Common myeloid progenitor, CD34-positive (primary cell): ENCODE data around the gene CAMP.
"Not testable (repeated sequence)": the region's sequence is repeated elsewhere in the genome, so short reads cannot be mapped to it uniquely, and the experiment has no call there.

Experiments used
- CTCF ChIA-PET: fragments of 350-600 bp; sonication (Branson Sonifier 250); formaldehyde crosslinking; loops from one replicate; lab custom pipeline; 2021; ENCODE audit warnings: antibody characterized with exemption; lab: Charles Lee
- POLR2A ChIA-PET: fragments of 350-600 bp; sonication (Branson Sonifier 250); formaldehyde crosslinking; loops from one replicate; lab custom pipeline; 2021; ENCODE audit warnings: antibody characterized with exemption; lab: Charles Lee
- DNase-seq, 3 donors: peaks; one replicate each; pipeline versions ENCODE4 v3.0.0 to v3.0.0-alpha.2; 2013
- H3K27ac ChIP-seq, 2 experiments: 1 replicate in 1 of 2; 2 replicates in 1 of 2; pipeline ENCODE4 v1.7.0; 2013; ENCODE audit warnings: inconsistent platforms in 2 of 2, low read length in 2 of 2, mild to moderate bottlenecking in 2 of 2, low read depth in 1 of 2, moderate library complexity in 1 of 2; ENCODE audit not compliant: severe bottlenecking in 2 of 2, insufficient read depth in 1 of 2, poor library complexity in 1 of 2
- H3K27me3 ChIP-seq, 5 experiments: replicated peaks in 2 of 5; 1 replicate in 3 of 5; 2 replicates in 2 of 5; pipeline versions ENCODE4 v1.6.1 to v1.7.0; 2013; ENCODE audit warnings: low read length in 4 of 5, mild to moderate bottlenecking in 2 of 5, moderate library complexity in 2 of 5, inconsistent platforms in 1 of 5; ENCODE audit not compliant: insufficient read depth in 5 of 5, control insufficient read depth in 4 of 5
- H3K36me3 ChIP-seq, 4 experiments: 1 replicate in 2 of 4; 2 replicates in 2 of 4; pipeline versions ENCODE4 v1.6.1 to v1.7.0; 2013; ENCODE audit warnings: low read length in 3 of 4, control low read depth in 1 of 4, mild to moderate bottlenecking in 1 of 4; ENCODE audit not compliant: control insufficient read depth in 4 of 4, insufficient read depth in 4 of 4
- H3K4me1 ChIP-seq, 4 experiments: 1 replicate in 3 of 4; 2 replicates in 1 of 4; pipeline versions ENCODE4 v1.6.1 to v1.7.1; 2013; ENCODE audit warnings: low read length in 3 of 4, mild to moderate bottlenecking in 3 of 4, control low read depth in 1 of 4, inconsistent platforms in 1 of 4, moderate library complexity in 1 of 4; ENCODE audit not compliant: control insufficient read depth in 4 of 4, insufficient read depth in 4 of 4; ENCODE audit errors: control extremely low read depth in 1 of 4
- H3K4me3 ChIP-seq, 7 experiments: 1 replicate in 4 of 7; 2 replicates in 3 of 7; pipeline versions ENCODE4 v1.5.1 to v1.7.0; 2013; ENCODE audit warnings: mild to moderate bottlenecking in 7 of 7, low read length in 6 of 7, moderate library complexity in 6 of 7, inconsistent platforms in 2 of 7, low read depth in 2 of 7, control low read depth in 1 of 7; ENCODE audit not compliant: insufficient read depth in 4 of 7, control insufficient read depth in 1 of 7; ENCODE audit errors: extremely low read depth in 1 of 7
- H3K9me3 ChIP-seq, 5 experiments: 1 replicate in 4 of 5; 2 replicates in 1 of 5; pipeline versions ENCODE4 v1.6.1 to v1.7.1; 2013; ENCODE audit warnings: low read length in 4 of 5, mild to moderate bottlenecking in 2 of 5, inconsistent platforms in 1 of 5, low read depth in 1 of 5, moderate library complexity in 1 of 5; ENCODE audit not compliant: control insufficient read depth in 4 of 5, insufficient read depth in 2 of 5; ENCODE audit errors: control extremely low read depth in 1 of 5
- WGBS: methylation state at CpG from one replicate; pipeline ENCODE4 v1.1.5; 2013; ENCODE audit not compliant: insufficient coverage; 5-methylcytosine and 5-hydroxymethylcytosine counted together

CAMP gene

GRCh38 chr3:48268381-48268935, 45.2 kb downstream of the CAMP start:
- POLR2A ChIA-PET, result interaction anchor here (0.6 kb wide), 1 partner anchor 176 kb away, joined by 3 read pairs; no protein-coding TSS in a partner anchor
- H3K27ac ChIP-seq, result no peak overlapping the region
- no peak for DNase-seq

GRCh38 chr3:48268936-48269561, 45.8 kb downstream of the CAMP start:
- POLR2A ChIA-PET, result interaction anchor here (0.6 kb wide), 1 partner anchor 1009 kb away, joined by 3 read pairs; no protein-coding TSS in a partner anchor
- DNase-seq, result no peak
- 93% methylated on average over 16 of the region's 23 CpGs for WGBS

More at GRCh38 chr3:48268381-48268935, 45.2 kb downstream of the CAMP start:
- Histone ChIP-seq H3K36me3 (peaks cover 5 to 41% (median 29%) of the 10 kb centered on the region in 4 experiments), H3K9me3 (no peaks in the 10 kb centered on the region), H3K4me3 (no peak overlapping the region), H3K27me3 (no peaks in the 10 kb centered on the region), H3K4me1 (no peaks in the 10 kb centered on the region)
- 95% methylated on average over 5 of the region's 13 CpGs for WGBS
- CTCF ChIA-PET, result interaction anchor here (0.9 to 8.5 kb wide), 5 partner anchors 10 to 165 kb away, joined by 3 to 164 read pairs (median 5); partner anchors contain the start of gene PLXNB1

GRCh38 chr3:48269592-48269991, 46.3 kb downstream of the CAMP start:
- no peak for DNase-seq
- Histone ChIP-seq H3K27ac (no peak overlapping the region), H3K4me1 (no peaks in the 10 kb centered on the region), H3K4me3 (no peak overlapping the region), H3K27me3 (no peaks in the 10 kb centered on the region), H3K9me3 (no peaks in the 10 kb centered on the region), H3K36me3 (peaks cover 5 to 34% (median 26%) of the 10 kb centered on the region in 4 experiments)
- CTCF ChIA-PET, result interaction anchor here (1.6 to 8.5 kb wide), 3 partner anchors 130 to 170 kb away, joined by 7 to 164 read pairs (median 50); partner anchors contain the start of genes CCDC51, PLXNB1 and TMA7
- POLR2A ChIA-PET, result interaction anchor here (0.6 kb wide), 1 partner anchor 1008 kb away, joined by 3 read pairs; no protein-coding TSS in a partner anchor
- 95% methylated on average over 4 of the region's 8 CpGs for WGBS

More at GRCh38 chr3:48268936-48269561, 45.8 kb downstream of the CAMP start:
- CTCF ChIA-PET, result interaction anchor here (0.9 to 8.5 kb wide), 6 partner anchors 9 to 170 kb away, joined by 3 to 164 read pairs (median 8); partner anchors contain the start of genes CCDC51, PLXNB1 and TMA7
- H3K27ac ChIP-seq, result no peak overlapping the region
- H3K36me3 ChIP-seq, result peaks cover 5 to 35% (median 26%) of the 10 kb centered on the region in 4 experiments
- H3K4me1 ChIP-seq, result no peaks in the 10 kb centered on the region
- H3K9me3 ChIP-seq, result no peaks in the 10 kb centered on the region
- no peaks in the 10 kb centered on the region for H3K27me3 ChIP-seq
- H3K4me3 ChIP-seq, result no peak overlapping the region

GRCh38 chr3:48270306-48270705, 47.0 kb downstream of the CAMP start:
- CTCF ChIA-PET, result interaction anchor here (1.4 to 8.5 kb wide), 5 partner anchors 11 to 279 kb away, joined by 5 to 164 read pairs (median 7); partner anchors contain the start of genes CCDC51, PLXNB1 and TMA7
- Histone ChIP-seq H3K27me3 (no peaks in the 10 kb centered on the region), H3K4me3 (no peak overlapping the region), H3K4me1 (no peaks in the 10 kb centered on the region), H3K9me3 (no peaks in the 10 kb centered on the region), H3K27ac (no peak overlapping the region), H3K36me3 (peaks cover 5 to 34% (median 26%) of the 10 kb centered on the region in 4 experiments)
- DNase-seq, result no peak
- WGBS, result 100% methylated on average over 2 of the region's 2 CpGs
- POLR2A ChIA-PET, result no interaction called here

- H3K27me3 ChIP-seq, H3K4me1 ChIP-seq, H3K9me3 ChIP-seq, POLR2A ChIA-PET, H3K4me3 ChIP-seq, DNase-seq, H3K27ac ChIP-seq: not testable (repeated sequence)
- H3K36me3 ChIP-seq, result peaks cover 5 to 30% (median 23%) of the 10 kb centered on the region in 4 experiments
- WGBS, result 94% methylated on average over 10 of the region's 10 CpGs
- CTCF ChIA-PET, result interaction anchor here (0.6 to 8.5 kb wide), 14 partner anchors 10 to 287 kb away, joined by 3 to 164 read pairs (median 4); partner anchors contain the start of genes CCDC51, PLXNB1 and TMA7
Observed at GRCh38 chr3:48271223-48271622, 47.9 kb downstream of the CAMP start.

GRCh38 chr3:48271763-48272498, 48.6 kb downstream of the CAMP start:
- Histone ChIP-seq H3K27me3 (no peaks in the 10 kb centered on the region), H3K9me3 (no peaks in the 10 kb centered on the region), H3K36me3 (peaks cover 5 to 28% (median 19%) of the 10 kb centered on the region in 4 experiments), H3K4me3 (no peak overlapping the region), H3K4me1 (no peaks in the 10 kb centered on the region), H3K27ac (no peak overlapping the region)
- 99% methylated on average over 22 of the region's 38 CpGs for WGBS
- DNase-seq, result no peak
- CTCF ChIA-PET, result interaction anchor here (0.9 to 8.5 kb wide), 11 partner anchors 11 to 286 kb away, joined by 3 to 164 read pairs (median 4); partner anchors contain the start of genes CCDC51, PLXNB1 and TMA7
- POLR2A ChIA-PET, result no interaction called here
